Effector memory CD4-positive, alpha-beta T cell (primary cell): Measurements from ENCODE around the gene USH2A.

Source experiments
- DNase-seq, 3 donors: peaks; one replicate each; pipeline ENCODE4 v3.0.0-alpha.2; 2020
- H3K27ac ChIP-seq: 2 replicates; pipeline ENCODE4 v1.7.0; 2013; ENCODE audit warnings: mild to moderate bottlenecking, low read length, moderate library complexity; ENCODE audit not compliant: insufficient read depth, poor library complexity, severe bottlenecking
- H3K27me3 ChIP-seq: replicated peaks from 2 replicates; pipeline ENCODE4 v1.7.0; 2013; ENCODE audit warnings: mild to moderate bottlenecking, low read length; ENCODE audit not compliant: insufficient read depth, control insufficient read depth, poor library complexity, severe bottlenecking
- H3K36me3 ChIP-seq: 2 replicates; pipeline ENCODE4 v1.7.0; 2013; ENCODE audit warnings: mild to moderate bottlenecking, low read length, moderate library complexity; ENCODE audit not compliant: control insufficient read depth, insufficient read depth
- H3K4me1 ChIP-seq: 2 replicates; pipeline ENCODE4 v1.7.0; 2013; ENCODE audit warnings: low read length, mild to moderate bottlenecking; ENCODE audit not compliant: control insufficient read depth, insufficient read depth, poor library complexity, severe bottlenecking
- H3K4me3 ChIP-seq: 2 replicates; pipeline ENCODE4 v1.7.0; 2013; ENCODE audit warnings: low read length, low read depth, mild to moderate bottlenecking; ENCODE audit not compliant: insufficient read depth, poor library complexity, severe bottlenecking
- H3K9me3 ChIP-seq: 2 replicates; pipeline ENCODE4 v1.7.0; 2013; ENCODE audit warnings: mild to moderate bottlenecking, low read length, moderate library complexity; ENCODE audit not compliant: control insufficient read depth

USH2A gene

DNA sequence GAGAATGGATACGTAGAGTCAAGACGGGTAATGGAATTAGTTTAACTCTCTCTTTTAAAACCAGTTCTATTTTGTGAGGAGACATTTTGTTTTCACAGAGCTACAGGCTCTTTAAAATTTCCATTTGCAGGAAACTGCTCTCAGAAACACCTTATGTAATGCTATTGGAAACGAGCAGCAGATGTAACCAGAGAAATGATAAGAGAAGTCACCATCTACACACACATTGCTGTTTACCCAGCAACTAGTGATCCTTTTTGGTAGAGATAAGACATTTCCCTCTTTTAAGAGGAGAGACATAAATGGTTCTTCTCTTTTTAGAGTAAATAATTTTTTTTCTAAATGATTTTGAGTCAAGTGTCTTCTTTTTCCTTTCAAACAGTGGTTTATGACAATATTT lies 775.5 kb downstream of the USH2A start:
- no peaks in the 10 kb centered on the region for H3K9me3 ChIP-seq
- DNase-seq: no peak
- no peaks in the 10 kb centered on the region for H3K36me3 ChIP-seq
- H3K4me1 ChIP-seq: no peaks in the 10 kb centered on the region
- H3K4me3 ChIP-seq: no peak overlapping the region
- H3K27me3 ChIP-seq: no peaks in the 10 kb centered on the region
- no peak overlapping the region for H3K27ac ChIP-seq

DNA sequence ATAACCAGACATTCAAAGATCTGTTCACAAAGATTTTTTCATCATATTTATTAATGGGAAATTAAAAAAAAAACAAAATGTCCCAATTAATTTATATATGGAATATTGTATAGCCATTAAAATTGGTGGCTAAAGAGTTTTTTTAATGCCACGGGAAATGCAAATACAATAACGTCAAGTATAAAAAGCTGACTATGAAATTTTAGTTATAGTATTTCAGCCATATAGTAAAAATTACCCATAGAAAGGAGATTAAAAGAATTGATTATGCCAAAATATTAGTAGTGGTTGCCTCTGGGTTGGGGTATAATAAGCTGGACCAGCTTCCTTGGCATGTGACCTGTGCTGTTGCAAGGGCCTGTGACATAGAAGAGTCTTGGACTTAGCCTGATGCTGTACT lies 777.4 kb downstream of the USH2A start:
- Histone ChIP-seq H3K4me1 (no peaks in the 10 kb centered on the region), H3K4me3 (no peak overlapping the region), H3K9me3 (no peaks in the 10 kb centered on the region), H3K36me3 (no peaks in the 10 kb centered on the region), H3K27me3 (no peaks in the 10 kb centered on the region), H3K27ac (no peak overlapping the region)
- no peak for DNase-seq

GRCh38 chr1:215645182-215645581 lies 778.1 kb downstream of the USH2A start:
- Histone ChIP-seq H3K4me3 (no peak overlapping the region), H3K36me3 (no peaks in the 10 kb centered on the region), H3K27me3 (no peaks in the 10 kb centered on the region), H3K27ac (no peak overlapping the region), H3K9me3 (no peaks in the 10 kb centered on the region), H3K4me1 (no peaks in the 10 kb centered on the region)
- no peak for DNase-seq

DNA sequence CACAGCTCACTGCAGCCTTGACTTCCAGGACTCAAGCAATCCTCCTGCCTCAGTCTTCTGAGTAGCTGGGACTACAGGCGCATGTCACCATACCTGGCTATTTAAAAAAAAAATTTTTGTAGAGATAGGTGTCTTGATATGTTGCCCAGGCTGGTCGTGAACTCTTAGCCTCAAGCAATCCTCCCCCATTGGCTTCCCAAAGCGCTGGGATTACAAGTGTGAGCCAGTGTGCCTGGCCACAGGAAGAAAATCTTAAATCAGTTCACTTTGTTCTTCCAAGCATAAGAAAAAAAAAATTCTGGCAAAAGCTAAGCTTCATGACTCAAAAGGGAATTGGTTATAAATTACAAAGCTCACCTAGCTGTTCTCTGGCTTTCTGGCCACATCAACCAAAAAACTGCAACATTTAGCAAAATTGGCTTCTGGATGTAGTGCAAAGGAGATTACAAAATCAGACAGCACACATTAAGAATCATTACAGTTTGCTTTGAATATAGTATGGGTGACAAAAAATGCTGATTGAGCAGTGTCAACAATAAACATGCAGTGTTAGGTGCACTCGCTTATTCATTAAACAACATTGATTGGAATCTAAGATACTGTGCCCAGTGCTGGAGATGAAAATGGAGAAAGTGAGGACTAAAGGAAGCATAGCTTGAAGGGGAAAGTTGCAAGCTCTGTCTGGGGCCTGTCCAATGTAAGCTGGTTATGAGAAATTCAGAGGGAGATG lies 779.5 kb downstream of the USH2A start:
- no peak for DNase-seq
- no peaks in the 10 kb centered on the region for H3K36me3 ChIP-seq

GRCh38 chr1:215640429-215641148 lies 782.7 kb downstream of the USH2A start:
- H3K9me3 ChIP-seq: no peaks in the 10 kb centered on the region
- no peaks in the 10 kb centered on the region for H3K4me1 ChIP-seq
- no peak for DNase-seq

More for the DNA sequence above, 779.5 kb downstream of the USH2A start:
- Histone ChIP-seq H3K4me1 (no peaks in the 10 kb centered on the region), H3K9me3 (no peaks in the 10 kb centered on the region), H3K4me3 (no peak overlapping the region), H3K27ac (no peak overlapping the region), H3K27me3 (no peaks in the 10 kb centered on the region)

DNA sequence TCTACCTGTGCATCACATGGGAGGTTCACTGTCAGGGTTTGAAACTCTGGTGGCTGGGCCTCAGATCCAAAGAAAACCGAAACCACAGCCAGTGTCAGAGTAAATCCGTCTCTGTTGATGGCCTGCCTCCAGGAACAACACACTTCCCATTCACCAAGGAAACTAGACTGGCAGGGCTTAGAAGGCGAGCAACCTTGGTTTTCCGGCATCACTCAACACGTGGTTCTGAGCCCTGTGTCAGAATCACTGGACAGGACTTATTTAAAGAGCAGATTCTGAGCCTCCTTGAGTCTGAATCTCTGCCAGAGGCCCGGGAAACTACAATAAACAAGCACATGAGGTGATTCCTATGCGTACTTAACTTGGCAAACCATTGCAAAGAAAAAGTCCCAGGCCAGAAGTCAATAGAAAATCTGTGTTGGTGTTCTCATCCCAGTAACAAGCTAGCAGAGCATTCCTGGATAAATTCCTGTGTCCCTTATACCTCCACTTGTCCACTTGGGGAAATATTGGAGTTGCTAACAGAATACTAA lies 786.1 kb downstream of the USH2A start:
- no peak for DNase-seq
- H3K4me1 ChIP-seq: no peaks in the 10 kb centered on the region
- no peaks in the 10 kb centered on the region for H3K36me3 ChIP-seq
- H3K4me3 ChIP-seq: no peak overlapping the region
- no peaks in the 10 kb centered on the region for H3K9me3 ChIP-seq
- H3K27me3 ChIP-seq: no peaks in the 10 kb centered on the region
- H3K27ac ChIP-seq: no peak overlapping the region

More at GRCh38 chr1:215640429-215641148, 782.7 kb downstream of the USH2A start:
- Histone ChIP-seq H3K27me3 (no peaks in the 10 kb centered on the region), H3K36me3 (no peaks in the 10 kb centered on the region), H3K27ac (no peak overlapping the region), H3K4me3 (no peak overlapping the region)

DNA sequence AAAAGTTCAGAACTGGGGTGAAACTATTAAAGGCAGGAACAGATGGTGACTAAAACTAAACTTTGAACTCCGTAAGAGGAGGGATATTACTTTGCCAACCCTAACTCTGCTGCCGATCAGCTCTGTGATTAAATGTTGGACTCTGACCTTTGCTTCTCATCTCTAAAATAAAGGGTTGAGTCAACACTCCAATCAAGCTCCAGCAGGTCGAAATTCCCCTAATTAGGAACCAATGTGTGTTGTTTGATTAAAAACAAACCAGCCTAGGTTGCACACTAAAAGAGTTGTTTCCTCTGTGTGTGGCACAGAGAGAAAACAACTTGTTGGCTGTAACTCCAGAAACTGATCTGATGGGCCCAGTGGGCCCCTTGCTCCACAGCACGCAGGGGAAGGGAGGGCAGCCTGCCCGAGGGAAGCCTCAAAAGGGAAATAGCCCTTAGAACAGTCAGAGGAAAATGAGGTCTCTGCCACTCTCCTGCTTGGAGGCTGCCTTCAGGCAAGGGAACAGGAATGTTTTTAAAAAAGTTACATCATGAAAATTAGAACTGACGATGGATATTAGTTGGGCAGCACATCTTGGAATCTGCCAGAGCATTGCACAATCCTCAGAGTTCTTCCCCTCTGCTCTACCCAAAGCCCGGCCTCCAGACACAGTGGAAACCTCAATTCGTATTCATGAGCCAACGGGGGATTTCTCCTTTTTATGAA lies 786.8 kb downstream of the USH2A start:
- Histone ChIP-seq H3K27me3 (no peaks in the 10 kb centered on the region), H3K27ac (no peak overlapping the region), H3K4me1 (no peaks in the 10 kb centered on the region), H3K4me3 (no peak overlapping the region), H3K9me3 (no peaks in the 10 kb centered on the region), H3K36me3 (no peaks in the 10 kb centered on the region)
- no peak for DNase-seq

DNA sequence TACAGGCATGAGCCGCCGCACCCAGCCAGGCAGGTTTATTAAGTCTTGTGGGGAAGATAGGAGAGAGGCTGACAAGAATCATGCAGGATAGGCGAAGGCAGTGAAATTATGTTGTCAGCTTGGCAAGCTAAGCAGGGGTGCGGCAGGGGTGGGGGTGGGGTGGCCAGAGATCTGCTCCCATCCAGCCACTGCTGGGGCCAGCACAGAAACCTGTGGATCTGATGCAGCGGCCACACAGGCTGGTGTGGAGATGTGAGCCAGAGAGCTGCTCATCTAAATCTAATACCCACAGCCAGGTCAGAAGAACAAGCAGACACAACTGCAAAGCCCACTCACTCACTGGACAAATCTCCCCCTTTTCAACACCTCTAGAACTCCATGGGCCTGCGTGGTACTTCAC lies 787.4 kb downstream of the USH2A start:
- Histone ChIP-seq H3K36me3 (no peaks in the 10 kb centered on the region), H3K27ac (no peak overlapping the region), H3K4me3 (no peak overlapping the region), H3K9me3 (no peaks in the 10 kb centered on the region), H3K4me1 (no peaks in the 10 kb centered on the region), H3K27me3 (no peaks in the 10 kb centered on the region)
- DNase-seq: no peak

- Histone ChIP-seq H3K9me3 (no peaks in the 10 kb centered on the region), H3K27ac (no peak overlapping the region), H3K36me3 (no peaks in the 10 kb centered on the region), H3K4me3 (no peak overlapping the region), H3K4me1 (no peaks in the 10 kb centered on the region), H3K27me3 (no peaks in the 10 kb centered on the region)
- no peak for DNase-seq
Observed at GRCh38 chr1:215631489-215631888, 791.8 kb downstream of the USH2A start.

DNA sequence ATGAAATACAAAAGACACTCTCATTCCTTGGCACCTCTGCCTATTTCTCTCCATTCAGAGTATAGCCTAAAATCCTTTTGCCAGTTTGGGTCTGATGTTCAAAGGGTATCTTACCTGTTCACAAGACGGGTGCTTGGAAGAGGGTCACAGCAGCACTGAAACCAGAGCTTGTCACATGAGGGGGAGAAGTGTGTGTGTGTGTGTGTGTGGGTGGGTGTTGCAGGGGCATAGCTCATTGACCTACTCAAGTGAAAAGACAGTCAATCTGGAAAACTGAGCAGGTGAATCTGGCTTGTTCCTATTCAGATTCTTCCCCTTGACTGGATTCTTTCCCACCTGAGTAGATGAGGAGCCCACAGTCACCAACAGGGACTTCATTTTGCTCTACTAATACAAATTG lies 792.2 kb downstream of the USH2A start:
- no peaks in the 10 kb centered on the region for H3K36me3 ChIP-seq
- H3K9me3 ChIP-seq: no peaks in the 10 kb centered on the region
- H3K4me1 ChIP-seq: no peaks in the 10 kb centered on the region
- H3K4me3 ChIP-seq: no peak overlapping the region
- DNase-seq: no peak
- H3K27me3 ChIP-seq: no peaks in the 10 kb centered on the region
- H3K27ac ChIP-seq: no peak overlapping the region
